Activated CD4-positive, alpha-beta memory T cell treated with anti-CD3 and anti-CD28 coated beads for 36 hours (primary cell): ENCODE results near the gene UVSSA. TPM values are rescaled to one million over a fixed set of nuclear protein-coding genes. Genes with fewer than 3 reads are reported as not detected.

ENCODE experiments used
- CTCF ChIA-PET: fragments of 350-600 bp; sonication (Branson Sonifier 250); formaldehyde crosslinking; loops from one replicate; lab custom pipeline; 2021; ENCODE audit warnings: antibody characterized with exemption, inconsistent platforms; lab: Charles Lee
- POLR2A ChIA-PET: fragments of 350-600 bp; sonication (Branson Sonifier 250); formaldehyde crosslinking; loops from one replicate; lab custom pipeline; 2021; ENCODE audit warnings: antibody characterized with exemption; lab: Charles Lee
- DNase-seq: peaks from one replicate; pipeline ENCODE4 v3.0.0-alpha.2; 2020
- H3K27ac Mint-ChIP-seq: one replicate; pipeline ENCODE4 v1.8.0; 2021; ENCODE audit warnings: mixed read lengths
- H3K27me3 Mint-ChIP-seq: one replicate; pipeline ENCODE4 v1.8.0; 2021; ENCODE audit warnings: mixed read lengths
- H3K36me3 Mint-ChIP-seq: one replicate; pipeline ENCODE4 v1.8.0; 2021; ENCODE audit warnings: mixed read lengths
- H3K4me1 Mint-ChIP-seq: one replicate; pipeline ENCODE4 v1.8.0; 2021; ENCODE audit warnings: low read depth, mixed read lengths
- H3K4me3 Mint-ChIP-seq: one replicate; pipeline ENCODE4 v1.8.0; 2021; ENCODE audit warnings: mild to moderate bottlenecking, mixed read lengths
- H3K9me3 Mint-ChIP-seq: one replicate; pipeline ENCODE4 v1.8.0; 2021; ENCODE audit warnings: mixed read lengths
- intact Hi-C: fragments of 100-400 bp; cut with micrococcal nuclease; formaldehyde crosslinking; loops from one replicate; pipeline ENCODE4 v1.15.1; 2023
- total RNA-seq, 2 experiments: library from RNA; stranded (reverse); gene quantifications; one replicate each; pipeline ENCODE4 v1.2.3, GENCODE V29; 2021

The UVSSA gene
- total RNA-seq, 2 experiments from 2014 or later = 20.2 to 21.5 TPM

DNA sequence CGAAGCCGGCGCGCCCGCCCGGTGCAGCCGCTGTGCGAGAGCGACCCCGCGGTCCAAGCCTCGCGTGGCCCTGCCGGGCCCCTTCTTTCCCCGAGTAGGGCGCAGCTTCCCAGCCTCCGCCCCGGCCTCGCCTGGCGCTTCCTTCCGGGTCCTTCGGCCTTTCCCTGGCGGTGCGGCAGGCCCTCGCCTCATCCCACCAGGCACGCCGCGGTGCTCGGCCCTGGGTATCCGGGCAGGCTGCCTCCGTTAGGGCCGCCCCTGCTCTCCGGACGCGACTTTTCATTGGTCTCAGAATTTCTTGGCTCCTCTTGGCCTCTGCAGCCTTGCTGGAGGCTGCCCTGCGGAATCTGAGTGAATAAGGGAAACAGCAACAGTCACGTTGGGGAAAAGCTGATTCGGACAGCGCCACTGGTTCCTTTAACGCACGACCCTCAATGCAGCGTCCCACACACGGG, 429 bp downstream of the UVSSA start:
- ChIA-PET POLR2A (interaction anchor here (1.0 to 3.5 kb wide), 4 partner anchors 13 to 176 kb away, joined by 3 to 45 read pairs (median 15); partner anchors contain the start of genes CTBP1 and MAEA), CTCF (interaction anchor here (0.8 to 3.3 kb wide), 13 partner anchors 9 to 376 kb away, joined by 3 to 17 read pairs (median 3); partner anchors contain the start of genes CTBP1 and MAEA)
- peak overlapping the region; percentile 77 for H3K4me3 Mint-ChIP-seq
- H3K27ac Mint-ChIP-seq = peak overlapping the region; percentile 90
- H3K36me3 Mint-ChIP-seq = peaks cover 7% of the 10 kb centered on the region
- H3K27me3 Mint-ChIP-seq = no peaks in the 10 kb centered on the region
- intact Hi-C loops = loop anchor here (1.0 to 5.0 kb wide), 11 partner anchors 17 to 415 kb away; partner anchors contain the start of genes FGFRL1, GAK, MAEA and SLBP
- H3K4me1 Mint-ChIP-seq = peaks cover 47% of the 10 kb centered on the region
- peak; percentile 66 for DNase-seq
- no peaks in the 10 kb centered on the region for H3K9me3 Mint-ChIP-seq

DNA sequence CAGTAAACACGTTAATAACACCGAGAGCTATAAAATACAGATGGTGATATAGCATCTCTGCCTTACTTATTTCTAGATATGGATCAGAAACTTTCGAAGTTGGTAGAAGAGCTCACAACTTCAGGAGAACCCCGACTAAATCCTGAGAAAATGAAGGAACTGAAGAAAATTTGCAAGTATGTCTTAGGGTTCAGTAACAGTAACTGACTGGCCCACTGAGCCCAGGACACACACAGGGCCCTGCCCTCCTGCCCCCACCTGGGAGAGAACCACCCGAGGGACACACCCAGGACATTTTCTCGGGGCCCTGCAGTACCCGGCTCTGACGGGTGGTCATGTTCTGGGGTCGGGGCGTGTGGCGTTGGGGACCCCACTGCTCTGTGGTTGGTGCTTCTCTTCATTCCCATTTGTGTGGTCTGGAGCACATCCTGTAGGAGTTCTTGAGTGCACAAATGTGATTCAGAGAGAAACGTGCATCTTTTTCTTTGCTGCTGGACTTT, 1.1 kb downstream of the UVSSA start:
- Mint-ChIP-seq H3K36me3 (peaks cover 7% of the 10 kb centered on the region), H3K9me3 (no peaks in the 10 kb centered on the region), H3K4me3 (peak overlapping the region; percentile 77), H3K4me1 (peaks cover 45% of the 10 kb centered on the region), H3K27ac (peak overlapping the region; percentile 90), H3K27me3 (no peaks in the 10 kb centered on the region)
- POLR2A ChIA-PET = interaction anchor here (1.7 to 3.5 kb wide), 3 partner anchors 13 to 99 kb away, joined by 5 to 45 read pairs (median 25); partner anchors contain the start of genes CTBP1 and MAEA
- CTCF ChIA-PET = interaction anchor here (0.8 to 3.3 kb wide), 6 partner anchors 15 to 217 kb away, joined by 3 to 17 read pairs (median 3); no protein-coding TSS in a partner anchor
- no peak for DNase-seq
- intact Hi-C loops = loop anchor here (5.0 kb wide), 4 partner anchors 41 to 234 kb away; no protein-coding TSS in a partner anchor

GRCh38 chr4:1348746-1349145, 1.7 kb downstream of the UVSSA start:
- DNase-seq = no peak
- CTCF ChIA-PET = interaction anchor here (0.6 to 2.2 kb wide), 4 partner anchors 63 to 218 kb away, joined by 3 to 9 read pairs (median 3); no protein-coding TSS in a partner anchor
- H3K9me3 Mint-ChIP-seq = no peaks in the 10 kb centered on the region
- H3K27me3 Mint-ChIP-seq = no peaks in the 10 kb centered on the region
- peak overlapping the region; percentile 90 for H3K27ac Mint-ChIP-seq
- peaks cover 43% of the 10 kb centered on the region for H3K4me1 Mint-ChIP-seq
- POLR2A ChIA-PET = no interaction called here
- peaks cover 7% of the 10 kb centered on the region for H3K36me3 Mint-ChIP-seq
- intact Hi-C loops = loop anchor here (5.0 kb wide), 4 partner anchors 41 to 234 kb away; no protein-coding TSS in a partner anchor
- peak overlapping the region; percentile 77 for H3K4me3 Mint-ChIP-seq

DNA sequence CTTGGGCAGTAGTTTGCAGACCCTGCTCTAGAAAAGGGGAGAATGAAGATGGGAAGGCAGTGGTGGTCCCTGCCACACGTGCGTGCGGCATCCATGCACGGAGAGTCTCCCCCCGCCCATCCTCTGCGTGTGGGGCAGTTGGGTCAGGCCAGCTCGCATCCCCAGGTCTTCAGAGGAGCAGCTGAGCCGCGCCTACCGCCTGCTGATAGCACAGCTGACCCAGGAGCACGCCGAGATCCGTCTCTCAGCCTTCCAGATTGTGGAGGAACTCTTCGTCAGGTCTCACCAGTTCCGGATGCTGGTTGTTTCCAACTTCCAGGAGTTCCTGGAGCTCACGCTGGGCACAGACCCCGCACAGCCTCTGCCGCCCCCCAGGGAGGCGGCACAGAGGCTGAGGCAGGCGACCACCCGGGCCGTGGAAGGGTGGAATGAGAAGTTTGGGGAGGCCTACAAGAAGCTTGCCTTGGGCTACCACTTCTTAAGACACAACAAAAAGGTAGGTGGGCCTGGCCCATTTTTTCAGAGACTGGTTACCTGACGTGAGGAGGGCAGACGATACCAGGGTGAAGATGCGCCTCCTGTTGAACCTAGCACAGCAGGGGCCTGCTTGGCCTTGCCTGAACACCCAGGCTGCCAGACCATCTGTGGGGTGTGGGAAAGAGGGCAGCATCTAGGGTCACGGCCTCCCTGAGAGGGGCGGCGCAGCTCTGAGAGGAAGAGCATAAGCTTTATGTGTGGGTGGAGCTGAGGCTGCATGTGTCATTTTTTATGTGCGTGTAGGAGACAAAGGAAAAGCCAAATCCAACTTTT, 2.6 kb downstream of the UVSSA start:
- Mint-ChIP-seq H3K4me3 (no peak overlapping the region), H3K9me3 (no peaks in the 10 kb centered on the region), H3K4me1 (peaks cover 41% of the 10 kb centered on the region), H3K27ac (peak overlapping the region; percentile 42), H3K27me3 (no peaks in the 10 kb centered on the region), H3K36me3 (peaks cover 6% of the 10 kb centered on the region)
- ChIA-PET POLR2A (no interaction called here), CTCF (interaction anchor here (0.6 to 2.2 kb wide), 2 partner anchors 64 to 219 kb away, joined by 3 to 9 read pairs; no protein-coding TSS in a partner anchor)
- DNase-seq = no peak
- intact Hi-C loops = loop anchor here (2.0 to 5.0 kb wide), 5 partner anchors 42 to 233 kb away; no protein-coding TSS in a partner anchor

DNA sequence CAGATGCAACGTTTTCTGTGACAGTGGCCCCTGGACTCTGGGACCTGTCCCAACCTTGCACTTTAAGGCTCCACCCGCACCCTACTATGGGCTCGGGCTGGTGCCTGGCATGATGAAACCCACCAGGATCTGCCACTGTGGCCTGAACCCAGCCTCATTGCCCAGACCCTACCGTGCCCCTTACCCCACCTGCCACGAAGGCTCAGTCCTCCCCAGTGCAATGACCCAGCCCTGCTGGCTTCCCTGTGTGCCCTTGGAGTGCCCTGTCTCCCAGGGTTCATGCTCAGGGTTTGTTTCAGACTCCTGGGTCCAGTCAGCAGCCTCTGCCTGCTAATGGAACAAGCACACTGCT, 3.1 kb downstream of the UVSSA start:
- no peak overlapping the region for H3K27ac Mint-ChIP-seq
- H3K9me3 Mint-ChIP-seq = no peaks in the 10 kb centered on the region
- ChIA-PET POLR2A (no interaction called here), CTCF (interaction anchor here (0.8 to 1.2 kb wide), 3 partner anchors 32 to 219 kb away, joined by 3 to 10 read pairs (median 5); no protein-coding TSS in a partner anchor)
- intact Hi-C loops = loop anchor here (2.0 kb wide), 1 partner anchor 219 kb away; no protein-coding TSS in a partner anchor
- H3K4me1 Mint-ChIP-seq = peaks cover 35% of the 10 kb centered on the region
- no peaks in the 10 kb centered on the region for H3K27me3 Mint-ChIP-seq
- peaks cover 5% of the 10 kb centered on the region for H3K36me3 Mint-ChIP-seq
- H3K4me3 Mint-ChIP-seq = no peak overlapping the region
- DNase-seq = no peak

- peak overlapping the region; percentile 20 for H3K27ac Mint-ChIP-seq
- H3K4me1 Mint-ChIP-seq = peaks cover 31% of the 10 kb centered on the region
- intact Hi-C loops = loop anchor here (1.0 to 2.0 kb wide), 2 partner anchors 185 to 221 kb away; no protein-coding TSS in a partner anchor
- POLR2A ChIA-PET = no interaction called here
- no peaks in the 10 kb centered on the region for H3K27me3 Mint-ChIP-seq
- DNase-seq = peak; percentile 94
- peaks cover 7% of the 10 kb centered on the region for H3K36me3 Mint-ChIP-seq
- CTCF ChIA-PET = interaction anchor here (1.0 to 2.7 kb wide), 8 partner anchors 33 to 277 kb away, joined by 3 to 10 read pairs (median 5); partner anchors contain the start of gene MAEA
- no peak overlapping the region for H3K4me3 Mint-ChIP-seq
- no peaks in the 10 kb centered on the region for H3K9me3 Mint-ChIP-seq
These were observed 5.0 kb downstream of the UVSSA start for GRCh38 chr4:1351854-1352566.

DNA sequence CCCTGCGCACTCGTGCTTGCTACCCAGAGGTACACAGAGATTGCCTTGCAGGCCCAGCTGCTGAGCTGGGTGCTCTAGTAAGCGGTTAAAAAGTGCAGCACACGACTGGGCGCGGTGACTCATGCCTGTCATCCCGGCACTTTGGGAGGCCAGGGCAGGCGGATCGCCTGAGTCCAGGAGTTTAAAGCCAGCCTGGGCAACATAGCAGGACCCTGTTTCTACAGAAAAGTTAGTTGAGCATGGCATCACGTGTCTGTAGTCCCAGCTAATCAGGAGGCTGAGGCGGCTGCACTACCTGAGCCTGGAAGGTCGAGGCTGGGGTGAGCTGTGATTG, 5.5 kb downstream of the UVSSA start:
- no peak overlapping the region for H3K27ac Mint-ChIP-seq
- intact Hi-C loops = no loop called here
- POLR2A ChIA-PET = no interaction called here

DNA sequence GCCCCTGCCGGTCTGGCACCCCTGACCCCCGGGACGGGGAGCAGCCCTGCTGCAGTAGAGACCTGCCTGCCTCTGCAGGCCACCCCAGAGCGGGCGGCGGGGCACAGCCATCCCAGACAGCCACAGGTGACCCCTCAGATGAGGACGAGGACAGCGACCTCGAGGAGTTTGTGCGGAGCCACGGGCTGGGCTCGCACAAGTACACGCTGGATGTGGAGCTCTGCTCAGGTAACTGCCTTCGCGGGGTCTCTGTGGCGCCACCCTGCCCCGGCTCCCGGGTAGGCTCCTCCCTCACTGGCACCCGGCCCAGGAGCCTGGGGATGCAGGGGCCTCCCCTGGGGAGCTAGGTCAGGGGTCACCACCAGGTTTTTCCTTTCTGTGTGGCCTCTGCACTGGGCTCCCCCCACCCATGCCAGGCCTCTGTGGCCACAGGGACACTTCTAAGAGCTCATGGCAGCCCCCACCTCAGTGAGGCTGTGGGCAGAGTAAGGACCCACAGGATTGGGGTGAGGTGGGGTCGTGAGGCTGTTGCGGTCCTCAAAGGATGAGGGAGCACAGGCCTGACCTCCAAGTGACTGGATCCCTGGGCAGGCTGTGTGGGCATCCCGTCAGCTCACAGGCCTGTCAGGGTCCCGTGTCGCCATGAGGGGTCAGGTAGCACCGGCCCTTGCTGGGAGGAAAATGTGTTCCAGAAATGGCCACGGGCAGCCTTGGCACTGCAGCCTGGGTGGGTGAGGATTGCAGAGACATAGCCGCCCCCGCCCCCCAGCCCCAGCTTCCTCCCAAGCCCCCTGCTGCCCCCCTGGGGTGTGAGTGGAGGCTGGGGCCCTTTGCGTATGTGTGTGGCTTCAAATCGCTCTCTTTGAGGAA, 6.4 kb downstream of the UVSSA start:
- ChIA-PET POLR2A (no interaction called here), CTCF (interaction anchor here (0.6 to 2.7 kb wide), 8 partner anchors 11 to 379 kb away, joined by 3 to 10 read pairs (median 4); partner anchors contain the start of gene MAEA)
- H3K27me3 Mint-ChIP-seq = no peaks in the 10 kb centered on the region
- no peak overlapping the region for H3K27ac Mint-ChIP-seq
- H3K4me3 Mint-ChIP-seq = no peak overlapping the region
- intact Hi-C loops = no loop called here
- H3K4me1 Mint-ChIP-seq = peaks cover 23% of the 10 kb centered on the region
- H3K9me3 Mint-ChIP-seq = no peaks in the 10 kb centered on the region
- H3K36me3 Mint-ChIP-seq = peaks cover 7% of the 10 kb centered on the region
- no peak for DNase-seq

More for the DNA sequence above, 5.5 kb downstream of the UVSSA start:
- Mint-ChIP-seq H3K36me3 (peaks cover 7% of the 10 kb centered on the region), H3K27me3 (no peaks in the 10 kb centered on the region), H3K4me1 (peaks cover 31% of the 10 kb centered on the region), H3K9me3 (no peaks in the 10 kb centered on the region), H3K4me3 (no peak overlapping the region)
- DNase-seq = no peak
- CTCF ChIA-PET = interaction anchor here (1.0 to 2.7 kb wide), 8 partner anchors 34 to 277 kb away, joined by 3 to 10 read pairs (median 5); partner anchors contain the start of gene MAEA

- Mint-ChIP-seq H3K27ac (no peak overlapping the region), H3K9me3 (no peaks in the 10 kb centered on the region), H3K27me3 (no peaks in the 10 kb centered on the region), H3K4me1 (peaks cover 15% of the 10 kb centered on the region), H3K4me3 (no peak overlapping the region), H3K36me3 (peaks cover 3% of the 10 kb centered on the region)
- intact Hi-C loops = no loop called here
- POLR2A ChIA-PET = no interaction called here
- no peak for DNase-seq
- CTCF ChIA-PET = interaction anchor here (0.6 to 2.7 kb wide), 6 partner anchors 10 to 380 kb away, joined by 3 to 10 read pairs (median 6); partner anchors contain the start of gene MAEA
These were observed 7.4 kb downstream of the UVSSA start for GRCh38 chr4:1354136-1354982.

GRCh38 chr4:1354983-1355275, 7.9 kb downstream of the UVSSA start:
- no peak for DNase-seq
- peaks cover 3% of the 10 kb centered on the region for H3K36me3 Mint-ChIP-seq
- H3K4me1 Mint-ChIP-seq = peaks cover 12% of the 10 kb centered on the region
- intact Hi-C loops = no loop called here
- H3K4me3 Mint-ChIP-seq = no peak overlapping the region
- ChIA-PET POLR2A (no interaction called here), CTCF (interaction anchor here (1.3 to 2.7 kb wide), 3 partner anchors 10 to 275 kb away, joined by 4 to 9 read pairs (median 8); no protein-coding TSS in a partner anchor)
- no peaks in the 10 kb centered on the region for H3K27me3 Mint-ChIP-seq
- H3K9me3 Mint-ChIP-seq = no peaks in the 10 kb centered on the region
- H3K27ac Mint-ChIP-seq = no peak overlapping the region
